ENCODE results near the gene AXL. TPM values are rescaled to one million over a fixed set of nuclear protein-coding genes. Genes with fewer than 3 reads are reported as not detected.

AXL gene
- total and polyA plus RNA-seq, 9 donors = 18.1 to 67.7 (median 35.7) TPM

- Histone ChIP-seq H3K36me3 (no peaks in the 10 kb centered on the region), H3K9me3 (no peaks in the 10 kb centered on the region), H3K4me3 (peak overlapping the region; percentile 83), H3K27me3 (no peaks in the 10 kb centered on the region), H3K4me1 (ENCODE audit: insufficient read depth) (no peaks in the 10 kb centered on the region), H3K27ac (no peak overlapping the region)
- no peak for DNase-seq
- 45 to 49% (median 48%) methylated on average over 5 of the region's 5 CpGs for WGBS, 3 donors
- TF ChIP-seq EP300 (IDR thresholded peaks at IDR 0.05) (no peak), CTCF (IDR thresholded peaks at IDR 0.05) (no peak), POLR2A (IDR thresholded peaks at IDR 0.05) (no peak)
- intact Hi-C loops (cut with DNase I) = loop anchor here in 1 of 4 donors (5.0 kb wide), 1 partner anchor 41 kb away; the partner anchor contains the start of gene TGFB1
These were observed 92.0 kb downstream of the AXL start for GRCh38 chr19:41311072-41311471.

Small RNA genes lying within 50 kb of the gene (small RNA-seq; reads per million reads assigned to genes)
- gene RN7SL34P = not detected

Other genes starting within 250 kb of the AXL start
- gene CYP2B6, start 227.9 kb upstream of the AXL start, total RNA-seq = under 1 TPM in 3 of 7 donors, not detected in 4; 0.15 to 0.33 (median 0.15) TPM
- not detected for gene CYP2B6, start 227.9 kb upstream of the AXL start, polyA plus RNA-seq
- gene CYP2A13, start 130.8 kb upstream of the AXL start, total RNA-seq = not detected
- not detected for gene CYP2A13, start 130.8 kb upstream of the AXL start, polyA plus RNA-seq
- not detected for gene CYP2F1, start 104.8 kb upstream of the AXL start, total RNA-seq
- gene CYP2F1, start 104.8 kb upstream of the AXL start, polyA plus RNA-seq = not detected
- gene CYP2S1, start 26.0 kb upstream of the AXL start, total RNA-seq = 1 to 10 TPM in 5 of 7 donors, under 1 TPM in 2; 0.33 to 6.9 (median 1.3) TPM
- gene CYP2S1, start 26.0 kb upstream of the AXL start, polyA plus RNA-seq = under 1 TPM; 0.15 to 0.40 TPM
- 100 to 1,000 TPM; 102 to 259 (median 223) TPM for gene HNRNPUL1, start 45.1 kb downstream of the AXL start, total RNA-seq
- gene HNRNPUL1, start 45.1 kb downstream of the AXL start, polyA plus RNA-seq = 100 to 1,000 TPM; 144 to 211 TPM
- 10 to 100 TPM; 12.8 to 46.1 (median 32.1) TPM for gene CCDC97, start 90.9 kb downstream of the AXL start, total RNA-seq
- gene CCDC97, start 90.9 kb downstream of the AXL start, polyA plus RNA-seq = 10 to 100 TPM; 17.4 to 23.6 TPM
- gene TGFB1, start 134.7 kb downstream of the AXL start, total RNA-seq = 10 to 100 TPM in 6 of 7 donors, 1 to 10 TPM in 1; 9.1 to 31.8 (median 22.1) TPM
- 10 to 100 TPM; 14.2 to 18.1 TPM for gene TGFB1, start 134.7 kb downstream of the AXL start, polyA plus RNA-seq
- gene B9D2, start 144.9 kb downstream of the AXL start, total RNA-seq = 1 to 10 TPM; 2.6 to 6.5 (median 4.7) TPM
- gene B9D2, start 144.9 kb downstream of the AXL start, polyA plus RNA-seq = 1 to 10 TPM in 1 of 2 donors, under 1 TPM in 1; 0.83 to 7.2 TPM
- gene TMEM91, start 157.3 kb downstream of the AXL start, total RNA-seq = 10 to 100 TPM in 3 of 7 donors, 1 to 10 TPM in 4; 6.5 to 22.3 (median 9.9) TPM
- 10 to 100 TPM in 1 of 2 donors, 1 to 10 TPM in 1; 6.2 to 16.1 TPM for gene TMEM91, start 157.3 kb downstream of the AXL start, polyA plus RNA-seq
- 10 to 100 TPM in 4 of 7 donors, 1 to 10 TPM in 3; 6.6 to 25.0 (median 13.8) TPM for gene EXOSC5, start 178.1 kb downstream of the AXL start, total RNA-seq
- gene EXOSC5, start 178.1 kb downstream of the AXL start, polyA plus RNA-seq = 10 to 100 TPM in 1 of 2 donors, 1 to 10 TPM in 1; 1.5 to 24.6 TPM
- gene BCKDHA, start 178.6 kb downstream of the AXL start, total RNA-seq = 10 to 100 TPM; 14.3 to 31.6 (median 19.0) TPM
- 10 to 100 TPM in 1 of 2 donors, 1 to 10 TPM in 1; 3.8 to 43.8 TPM for gene BCKDHA, start 178.6 kb downstream of the AXL start, polyA plus RNA-seq
- gene B3GNT8, start 208.2 kb downstream of the AXL start, total RNA-seq = 1 to 10 TPM in 4 of 7 donors, under 1 TPM in 3; 0.51 to 2.2 (median 1.2) TPM
- gene B3GNT8, start 208.2 kb downstream of the AXL start, polyA plus RNA-seq = 1 to 10 TPM in 1 of 2 donors, not detected in 1; 1.1 TPM
- 10 to 100 TPM; 23.1 to 35.9 (median 33.1) TPM for gene DMAC2, start 220.7 kb downstream of the AXL start, total RNA-seq
- gene DMAC2, start 220.7 kb downstream of the AXL start, polyA plus RNA-seq = 10 to 100 TPM; 31.0 TPM
- gene ERICH4, start 223.9 kb downstream of the AXL start, total RNA-seq = not detected
- gene ERICH4, start 223.9 kb downstream of the AXL start, polyA plus RNA-seq = not detected